ENCODE results near the gene CHST8. TPM values are rescaled to one million over a fixed set of nuclear protein-coding genes. Genes with fewer than 3 reads are reported as not detected.

The CHST8 gene
- total and polyA plus RNA-seq, 2 experiments from 2014 or later, result 9.3 to 38.2 TPM

DNA sequence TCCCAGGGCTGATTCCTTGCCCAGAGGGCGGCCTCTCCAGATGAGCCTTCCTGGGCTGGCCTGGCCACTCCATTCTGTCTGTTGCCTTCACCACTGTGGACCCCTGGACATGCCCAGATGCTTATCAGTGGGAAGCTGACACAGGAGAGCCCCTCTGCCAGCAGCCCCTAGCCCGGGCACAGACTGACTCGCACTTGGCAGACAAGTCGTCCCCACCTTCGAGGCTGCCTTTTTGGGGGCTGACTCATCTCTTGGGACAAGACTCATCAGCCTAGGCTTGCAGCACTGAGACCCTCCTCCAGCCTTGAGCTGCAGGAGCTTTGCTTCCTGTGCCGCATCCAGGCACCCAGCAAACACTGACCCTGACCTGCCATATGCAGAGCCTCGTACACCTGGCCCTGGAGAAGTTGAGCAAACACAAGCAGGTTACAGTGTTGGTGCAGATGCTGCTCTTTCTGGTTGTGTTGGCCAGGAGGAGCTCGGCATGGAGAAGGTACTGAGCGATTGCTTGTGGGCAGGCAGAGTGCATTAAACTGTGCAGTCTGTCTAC lies 8.1 kb downstream of the CHST8 start:
- no peak for TF ChIP-seq EZH2 (IDR thresholded peaks at IDR 0.05; ENCODE audit: low read depth, unreplicated experiment)
- no peak for TF ChIP-seq CREB1 (CRISPR knock-in tag; IDR thresholded peaks at IDR 0.05; ENCODE audit: low read depth)
- no peak for TF ChIP-seq ZNF331 (CRISPR knock-in tag; IDR thresholded peaks at IDR 0.05; ENCODE audit: low read depth)
- TF ChIP-seq STAT1 (IDR thresholded peaks at IDR 0.05; ENCODE audit: unreplicated experiment), result no peak
- TF ChIP-seq, protein P1, sequence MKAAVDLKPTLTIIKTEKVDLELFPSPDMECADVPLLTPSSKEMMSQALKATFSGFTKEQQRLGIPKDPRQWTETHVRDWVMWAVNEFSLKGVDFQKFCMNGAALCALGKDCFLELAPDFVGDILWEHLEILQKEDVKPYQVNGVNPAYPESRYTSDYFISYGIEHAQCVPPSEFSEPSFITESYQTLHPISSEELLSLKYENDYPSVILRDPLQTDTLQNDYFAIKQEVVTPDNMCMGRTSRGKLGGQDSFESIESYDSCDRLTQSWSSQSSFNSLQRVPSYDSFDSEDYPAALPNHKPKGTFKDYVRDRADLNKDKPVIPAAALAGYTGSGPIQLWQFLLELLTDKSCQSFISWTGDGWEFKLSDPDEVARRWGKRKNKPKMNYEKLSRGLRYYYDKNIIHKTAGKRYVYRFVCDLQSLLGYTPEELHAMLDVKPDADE (IDR thresholded peaks at IDR 0.05), result no peak
- TF ChIP-seq, protein P2, sequence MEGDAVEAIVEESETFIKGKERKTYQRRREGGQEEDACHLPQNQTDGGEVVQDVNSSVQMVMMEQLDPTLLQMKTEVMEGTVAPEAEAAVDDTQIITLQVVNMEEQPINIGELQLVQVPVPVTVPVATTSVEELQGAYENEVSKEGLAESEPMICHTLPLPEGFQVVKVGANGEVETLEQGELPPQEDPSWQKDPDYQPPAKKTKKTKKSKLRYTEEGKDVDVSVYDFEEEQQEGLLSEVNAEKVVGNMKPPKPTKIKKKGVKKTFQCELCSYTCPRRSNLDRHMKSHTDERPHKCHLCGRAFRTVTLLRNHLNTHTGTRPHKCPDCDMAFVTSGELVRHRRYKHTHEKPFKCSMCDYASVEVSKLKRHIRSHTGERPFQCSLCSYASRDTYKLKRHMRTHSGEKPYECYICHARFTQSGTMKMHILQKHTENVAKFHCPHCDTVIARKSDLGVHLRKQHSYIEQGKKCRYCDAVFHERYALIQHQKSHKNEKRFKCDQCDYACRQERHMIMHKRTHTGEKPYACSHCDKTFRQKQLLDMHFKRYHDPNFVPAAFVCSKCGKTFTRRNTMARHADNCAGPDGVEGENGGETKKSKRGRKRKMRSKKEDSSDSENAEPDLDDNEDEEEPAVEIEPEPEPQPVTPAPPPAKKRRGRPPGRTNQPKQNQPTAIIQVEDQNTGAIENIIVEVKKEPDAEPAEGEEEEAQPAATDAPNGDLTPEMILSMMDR (conservative IDR thresholded peaks at IDR 0.05; ENCODE audit: low read depth in 2 of 2), result no peak
- TF ChIP-seq NANOG (IDR thresholded peaks at IDR 0.05; ENCODE audit: borderline replicate concordance), result no peak
- no peak overlapping the region for H3K4me3 ChIP-seq
- 0 out of 2 replicates have a peak, but pooled peaks cover 5% of the 10 kb centered on the region for H3K27me3 ChIP-seq (ENCODE audit: insufficient read depth)
- no peak overlapping the region for H3K27ac Mint-ChIP-seq
- H3F3A ChIP-seq (replicated peaks; ENCODE audit: low read depth), result no peaks in the 10 kb centered on the region
- H3K27me3 Mint-ChIP-seq (ENCODE audit: insufficient read depth, low read depth, poor library complexity), result peaks cover 18% of the 10 kb centered on the region
- H3K27ac ChIP-seq (ENCODE audit: low read depth), result no peak overlapping the region
- H3K36me3 ChIP-seq (ENCODE audit: insufficient read depth), result peaks cover 3% of the 10 kb centered on the region; the same call in 1 of the 2 replicates
- peaks cover 37% of the 10 kb centered on the region for H3K4me1 Mint-ChIP-seq
- no peaks in the 10 kb centered on the region; the same call in 1 of the 2 replicates for H4K20me1 ChIP-seq (replicated peaks; ENCODE audit: insufficient read depth)
- H3K4me3 Mint-ChIP-seq, result no peak overlapping the region
- DNase-seq (ENCODE audit: low spot score), result no peak
- no peaks in the 10 kb centered on the region for H3K9me2 ChIP-seq (ENCODE audit: insufficient read depth)
- H3K4me1 ChIP-seq (ENCODE audit: insufficient read depth), result peaks cover 22% of the 10 kb centered on the region
- no peak for ATAC-seq
- peaks cover 4% of the 10 kb centered on the region; the same call in 2 of the 3 replicates for H3K36me3 Mint-ChIP-seq (ENCODE audit: low read depth)
- no peak overlapping the region for H3K4me2 ChIP-seq
- H3K79me2 ChIP-seq (replicated peaks; ENCODE audit: insufficient read depth), result peaks cover 69% of the 10 kb centered on the region
- H3K9me3 Mint-ChIP-seq, result no peaks in the 10 kb centered on the region; the same call in 2 of the 3 replicates
- H2AFZ ChIP-seq, result no peak overlapping the region

DNA sequence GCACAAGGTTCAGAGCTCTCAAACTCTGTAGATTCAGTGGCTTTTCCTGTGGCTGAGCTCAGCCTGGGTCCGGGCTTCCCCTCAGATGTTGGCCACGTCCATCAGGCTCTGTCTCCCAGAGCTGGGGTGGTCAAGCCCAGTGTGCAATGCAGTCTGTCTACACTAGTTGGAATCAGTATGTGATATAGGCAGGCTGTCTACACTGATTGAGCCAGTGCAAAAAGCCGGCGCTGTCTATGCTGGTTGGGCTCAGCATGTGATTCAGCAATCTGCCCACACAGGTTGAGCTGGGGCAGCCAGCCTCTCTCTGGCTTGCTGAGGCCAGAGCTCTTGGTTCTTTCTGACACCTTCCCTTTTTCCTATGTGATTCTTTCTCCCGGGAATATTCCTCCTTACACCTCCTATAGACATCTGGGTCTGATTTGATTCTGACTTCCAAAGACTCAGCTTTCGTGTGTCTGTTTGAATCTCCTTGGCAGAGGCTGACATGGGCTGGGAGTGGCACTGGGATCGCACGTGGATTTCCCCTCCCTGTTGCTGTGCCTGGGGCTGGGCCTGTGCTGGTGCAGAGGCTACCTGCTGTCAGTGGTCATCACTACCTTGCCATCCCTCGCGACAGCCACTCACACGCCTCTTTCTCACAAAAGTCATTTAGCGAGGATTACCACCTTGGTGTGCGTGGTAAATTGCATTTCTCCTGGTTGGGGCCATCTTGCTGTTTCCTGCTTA lies 9.3 kb downstream of the CHST8 start:
- Mint-ChIP-seq H3K27ac (peak overlapping the region; percentile 29), H3K4me3 (no peak overlapping the region), H3K9me3 (no peaks in the 10 kb centered on the region; the same call in 2 of the 3 replicates), H3K27me3 (ENCODE audit: insufficient read depth, low read depth, poor library complexity) (peaks cover 13% of the 10 kb centered on the region), H3K36me3 (ENCODE audit: low read depth) (peaks cover 4% of the 10 kb centered on the region; the same call in 2 of the 3 replicates), H3K4me1 (peaks cover 42% of the 10 kb centered on the region)
- no peak for DNase-seq (ENCODE audit: low spot score)
- Histone ChIP-seq H3F3A (replicated peaks; ENCODE audit: low read depth) (0 out of 2 replicates have a peak, but pooled peaks cover under 1% of the 10 kb centered on the region), H3K4me2 (no peak overlapping the region), H2AFZ (no peak overlapping the region), H3K27me3 (ENCODE audit: insufficient read depth) (no peaks in the 10 kb centered on the region), H4K20me1 (replicated peaks; ENCODE audit: insufficient read depth) (no peaks in the 10 kb centered on the region; the same call in 1 of the 2 replicates), H3K27ac (ENCODE audit: low read depth) (no peak overlapping the region), H3K4me1 (ENCODE audit: insufficient read depth) (peaks cover 24% of the 10 kb centered on the region), H3K9me2 (ENCODE audit: insufficient read depth) (0 out of 2 replicates have a peak, but pooled peaks cover 3% of the 10 kb centered on the region), H3K4me3 (no peak overlapping the region), H3K79me2 (replicated peaks; ENCODE audit: insufficient read depth) (peaks cover 62% of the 10 kb centered on the region), H3K36me3 (ENCODE audit: insufficient read depth) (no peaks in the 10 kb centered on the region)
- ATAC-seq, result peak; percentile 62
- TF ChIP-seq CREB1 (CRISPR knock-in tag; IDR thresholded peaks at IDR 0.05; ENCODE audit: low read depth), result no peak

Data from GM23338 (cell line).